ENCODE data around the gene SANBR. TPM values are rescaled to one million over a fixed set of nuclear protein-coding genes. Genes with fewer than 3 reads are reported as not detected.

SANBR gene
- total and polyA plus RNA-seq, 2 of the 13 experiments (the other 11 are each of a cell fraction or from before 2014, with no cell fraction given), result 9.8 to 20.9 TPM

DNA sequence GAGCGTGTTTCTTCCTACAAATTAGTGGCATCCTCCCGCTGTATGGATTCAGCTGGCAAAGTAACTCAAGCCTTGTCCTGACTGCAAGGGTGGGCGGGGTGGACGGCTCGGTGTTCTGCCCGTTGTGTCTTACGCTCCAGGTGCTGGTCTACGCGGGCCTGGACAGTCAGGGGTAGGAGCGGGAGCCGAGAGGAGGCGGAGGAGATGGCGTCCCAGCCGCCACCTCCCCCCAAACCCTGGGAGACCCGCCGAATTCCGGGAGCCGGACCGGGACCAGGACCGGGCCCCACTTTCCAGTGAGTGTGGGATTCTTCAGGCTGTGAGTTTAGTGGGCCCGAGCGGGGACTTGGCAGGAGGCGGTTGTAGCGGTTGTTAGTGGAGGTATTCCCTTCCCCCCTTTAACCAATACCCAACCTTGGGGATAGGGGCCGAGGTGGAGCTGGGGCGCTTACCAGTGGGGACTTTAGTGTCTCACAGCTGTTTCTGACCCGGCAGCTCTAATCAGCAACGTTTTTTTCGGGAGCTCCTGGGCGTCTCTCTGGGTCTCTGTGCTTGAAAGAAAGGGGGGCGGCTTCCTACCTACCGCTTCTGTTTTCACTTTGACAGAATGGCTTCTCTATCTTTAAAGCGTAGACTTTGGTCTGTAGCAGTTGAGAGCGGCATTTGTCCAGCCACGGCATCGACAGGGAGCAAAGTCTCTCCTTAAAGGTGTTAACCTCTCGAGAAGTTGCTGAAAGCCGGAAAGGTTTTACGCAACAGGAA is 47.9 kb upstream of the SANBR start, which contains the start of the genes PEX13 and PUS10 (continued):
- no peak for TF ChIP-seq PRMT3 (CRISPR knock-in tag; IDR thresholded peaks at IDR 0.05; ENCODE audit: borderline replicate concordance, low read depth)
- TF ChIP-seq, protein P1, sequence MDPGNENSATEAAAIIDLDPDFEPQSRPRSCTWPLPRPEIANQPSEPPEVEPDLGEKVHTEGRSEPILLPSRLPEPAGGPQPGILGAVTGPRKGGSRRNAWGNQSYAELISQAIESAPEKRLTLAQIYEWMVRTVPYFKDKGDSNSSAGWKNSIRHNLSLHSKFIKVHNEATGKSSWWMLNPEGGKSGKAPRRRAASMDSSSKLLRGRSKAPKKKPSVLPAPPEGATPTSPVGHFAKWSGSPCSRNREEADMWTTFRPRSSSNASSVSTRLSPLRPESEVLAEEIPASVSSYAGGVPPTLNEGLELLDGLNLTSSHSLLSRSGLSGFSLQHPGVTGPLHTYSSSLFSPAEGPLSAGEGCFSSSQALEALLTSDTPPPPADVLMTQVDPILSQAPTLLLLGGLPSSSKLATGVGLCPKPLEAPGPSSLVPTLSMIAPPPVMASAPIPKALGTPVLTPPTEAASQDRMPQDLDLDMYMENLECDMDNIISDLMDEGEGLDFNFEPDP (CRISPR knock-in tag; conservative IDR thresholded peaks at IDR 0.05), result no peak
- TF ChIP-seq ZKSCAN5 (CRISPR knock-in tag; IDR thresholded peaks at IDR 0.05), result no peak
- TF ChIP-seq DNMT3B (CRISPR knock-in tag; conservative IDR thresholded peaks at IDR 0.05), result peak; percentile 37; the same call in 1 of the 2 replicates
- TF ChIP-seq SP4 (CRISPR knock-in tag; IDR thresholded peaks at IDR 0.05), result 0 out of 2 replicates have a peak, but pooled peaks have one; percentile 44
- no peak for TF ChIP-seq ZBTB40 (IDR thresholded peaks at IDR 0.05)
- peak; percentile 73 for TF ChIP-seq ZBTB40 (CRISPR knock-in tag; IDR thresholded peaks at IDR 0.05)
- no peak for TF ChIP-seq ZNF550 (CRISPR knock-in tag; IDR thresholded peaks at IDR 0.05; ENCODE audit: borderline replicate concordance)
- TF ChIP-seq ZNF256 (CRISPR knock-in tag; conservative IDR thresholded peaks at IDR 0.05), result 0 out of 2 replicates have a peak, but pooled peaks have one; percentile 9
- TF ChIP-seq ZBTB7B (CRISPR knock-in tag; IDR thresholded peaks at IDR 0.05), result 0 out of 2 replicates have a peak, but pooled peaks have one; percentile 25
- TF ChIP-seq CREB1 (IDR thresholded peaks at IDR 0.05), result peak; percentile 33; the same call in 1 of the 2 replicates
- TF ChIP-seq CREB1 (CRISPR knock-in tag; IDR thresholded peaks at IDR 0.05), result no peak; the same call in none of the 2 replicates
- TF ChIP-seq IRX3 (CRISPR knock-in tag; IDR thresholded peaks at IDR 0.05; ENCODE audit: borderline replicate concordance, low read depth), result no peak
- TF ChIP-seq HDAC1 (CRISPR knock-in tag; IDR thresholded peaks at IDR 0.05), result peak; percentile 94
- peak; percentile 66; the same call in 1 of the 2 replicates for TF ChIP-seq PHF8 (CRISPR knock-in tag; IDR thresholded peaks at IDR 0.05)
- no peak; the same call in 1 of the 2 replicates for TF ChIP-seq ZKSCAN1 (IDR thresholded peaks at IDR 0.05; ENCODE audit: low read length)
- peak; percentile 87 for TF ChIP-seq ZMYM4 (CRISPR knock-in tag; IDR thresholded peaks at IDR 0.05)
